HG03354 (cell line): ENCODE data around the gene FOXL2.
"Not testable (repeated sequence)": the region's sequence is repeated elsewhere in the genome, so short reads cannot be mapped to it uniquely, and the experiment has no call there.

ENCODE experiments used
- ATAC-seq: cut with Tn5 transposase; IDR thresholded peaks from one replicate; pipeline ENCODE4 v1.9.1; 2021; ENCODE audit warnings: mild to moderate bottlenecking; ENCODE audit not compliant: unreplicated experiment, poor library complexity, severe bottlenecking

FOXL2 gene

DNA sequence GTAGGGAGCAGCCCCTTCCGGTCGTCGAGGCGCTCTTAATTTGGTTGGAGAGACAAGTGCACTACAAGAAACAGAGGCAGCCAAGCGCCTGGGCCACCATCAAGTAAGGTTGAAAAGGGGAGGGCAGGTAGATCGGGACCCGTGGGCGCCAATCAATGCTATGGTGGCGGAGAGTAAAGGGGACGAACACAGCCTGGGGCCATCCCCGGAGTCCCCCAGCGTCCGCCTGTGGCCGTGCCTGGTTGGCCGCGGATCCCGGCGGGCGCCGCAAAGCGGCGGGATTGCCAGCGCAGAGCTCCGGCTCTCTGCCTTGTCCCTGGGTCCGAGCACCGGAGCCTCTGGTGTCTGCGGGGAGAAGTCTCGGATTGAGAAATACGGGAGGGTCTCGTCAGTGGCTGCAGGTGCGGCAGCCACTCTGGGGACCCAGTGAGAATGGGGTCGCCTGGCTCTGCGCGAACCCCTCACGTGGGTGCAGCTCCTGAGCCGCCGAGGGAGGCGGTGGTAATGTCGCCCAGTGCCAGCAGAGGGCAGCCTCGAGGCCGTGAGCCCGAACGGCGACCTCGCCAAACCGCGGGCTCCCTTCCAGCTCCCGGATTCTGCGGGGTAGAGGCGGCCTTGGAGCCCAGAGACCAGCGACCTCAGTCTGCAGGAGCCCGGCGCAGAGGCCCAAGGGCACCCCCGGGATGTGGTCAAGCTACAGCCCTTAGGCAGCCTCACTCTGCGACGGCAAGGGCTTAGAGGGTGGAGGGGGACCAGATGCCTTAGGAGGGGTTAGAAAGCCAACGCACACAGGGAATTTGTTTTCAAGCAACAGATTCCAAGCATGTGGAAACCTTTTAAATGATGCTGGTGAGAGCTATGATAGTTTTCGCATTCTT is 10.8 kb downstream of the FOXL2 start:
- peak; percentile 79 for ATAC-seq

DNA sequence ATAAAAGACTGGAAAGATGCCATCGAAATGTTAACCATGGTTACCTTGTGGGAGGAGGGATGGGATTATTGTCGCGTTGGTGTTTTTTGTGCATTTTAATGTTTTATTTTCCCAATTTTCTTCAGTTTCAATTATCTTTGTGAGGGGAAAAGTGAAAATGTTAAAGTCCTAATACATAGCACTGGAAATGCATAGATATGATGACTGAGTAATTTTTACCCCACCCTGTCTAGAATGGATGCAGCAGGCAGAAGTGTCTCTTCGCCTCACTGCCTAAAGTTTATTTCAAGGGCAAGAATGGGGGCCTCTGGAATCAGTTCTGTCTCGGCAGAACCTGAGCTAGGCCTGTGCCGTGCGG is 11.5 kb downstream of the FOXL2 start:
- no peak for ATAC-seq

DNA sequence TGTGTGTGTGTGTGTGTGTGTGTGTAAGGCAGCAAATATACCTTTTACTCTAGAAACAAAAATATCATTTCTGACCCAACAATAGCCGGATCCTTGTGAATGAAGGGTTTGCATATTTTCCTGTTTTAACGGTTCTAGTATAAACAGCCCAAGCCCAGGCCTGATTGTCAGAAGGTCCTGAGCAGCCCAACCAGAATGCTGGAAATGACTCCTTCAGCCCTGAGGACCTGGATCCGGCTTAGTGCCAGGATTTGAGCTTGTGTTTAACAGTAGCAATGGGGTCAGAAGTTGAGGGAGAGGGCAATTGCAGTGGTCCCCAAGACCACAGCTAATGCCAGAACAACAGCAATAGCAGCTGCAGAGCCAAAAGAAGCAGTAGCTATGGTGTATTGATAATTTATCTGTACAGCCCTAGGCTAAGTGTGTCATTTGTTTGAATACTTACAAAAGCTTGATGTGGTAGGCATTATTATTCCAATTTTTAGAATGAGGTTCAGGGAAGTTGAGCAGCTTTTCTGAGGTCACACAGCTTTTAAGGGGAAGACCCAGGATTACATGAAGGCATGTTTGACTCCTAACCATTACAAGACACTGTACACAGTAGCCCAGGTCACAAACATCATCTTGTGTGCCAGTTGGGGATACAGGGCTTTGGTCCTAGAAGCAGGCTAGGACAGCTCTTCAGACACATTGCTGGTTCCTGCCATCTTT is 12.8 kb downstream of the FOXL2 start:
- no peak for ATAC-seq

DNA sequence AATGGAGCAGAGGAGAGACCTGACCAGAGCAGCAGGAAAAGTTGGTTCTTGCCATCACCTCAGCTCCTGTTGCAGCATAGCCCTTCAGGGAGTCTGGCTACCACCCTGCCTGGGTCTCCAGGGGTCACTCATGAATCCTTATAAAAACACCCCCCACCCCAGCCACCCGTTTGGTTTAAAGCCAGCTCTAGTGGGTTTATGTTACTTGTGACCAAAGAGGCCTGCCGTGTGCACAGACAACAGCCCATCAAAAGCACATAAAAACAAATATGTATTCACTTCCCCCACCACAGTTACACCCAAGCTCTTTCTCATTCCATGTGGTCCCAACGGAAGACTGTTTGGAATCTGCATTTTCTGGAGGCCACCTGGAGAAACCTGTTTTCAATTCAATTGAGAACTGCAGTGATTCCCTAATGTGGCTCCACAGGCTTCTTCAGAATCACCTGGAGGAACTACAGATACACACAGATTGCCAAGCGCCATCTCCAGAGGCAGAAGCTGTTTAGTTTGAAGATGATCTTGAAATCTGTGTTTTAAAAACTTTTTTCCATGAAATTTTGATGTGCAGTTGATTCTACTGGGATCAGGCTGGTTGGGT is 13.8 kb downstream of the FOXL2 start:
- no peak for ATAC-seq

DNA sequence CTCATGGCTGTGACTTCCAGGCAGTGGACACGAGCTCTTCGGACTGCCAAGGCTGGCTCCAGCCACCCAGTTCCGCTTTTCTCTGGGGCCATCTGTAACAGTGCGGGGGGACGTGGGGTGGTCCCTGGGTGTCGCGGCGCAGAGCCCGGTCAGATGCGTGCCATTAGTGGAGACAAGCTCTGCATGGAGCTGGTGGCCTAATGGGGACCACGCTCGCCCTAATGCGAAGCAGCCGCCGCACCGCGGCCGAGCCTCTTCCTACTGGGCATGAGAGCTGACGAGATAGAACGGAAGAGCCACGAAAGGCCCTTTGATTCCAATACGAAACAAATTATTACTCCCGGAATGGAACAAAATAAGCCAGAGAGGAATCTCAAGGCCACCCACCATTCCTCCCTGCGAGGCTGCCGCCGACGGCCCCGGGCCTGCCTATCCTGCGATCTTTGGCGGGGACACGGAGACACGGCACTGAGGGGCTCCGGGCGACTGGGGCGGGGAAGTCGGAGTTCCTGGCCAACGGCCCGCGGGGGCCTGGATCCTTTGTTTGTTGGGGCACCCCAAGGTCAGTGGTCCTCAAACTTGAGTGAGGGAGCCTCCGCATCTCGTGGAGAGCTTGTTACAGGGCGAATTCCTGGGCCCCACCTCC is 18.1 kb downstream of the FOXL2 start:
- ATAC-seq = no peak

DNA sequence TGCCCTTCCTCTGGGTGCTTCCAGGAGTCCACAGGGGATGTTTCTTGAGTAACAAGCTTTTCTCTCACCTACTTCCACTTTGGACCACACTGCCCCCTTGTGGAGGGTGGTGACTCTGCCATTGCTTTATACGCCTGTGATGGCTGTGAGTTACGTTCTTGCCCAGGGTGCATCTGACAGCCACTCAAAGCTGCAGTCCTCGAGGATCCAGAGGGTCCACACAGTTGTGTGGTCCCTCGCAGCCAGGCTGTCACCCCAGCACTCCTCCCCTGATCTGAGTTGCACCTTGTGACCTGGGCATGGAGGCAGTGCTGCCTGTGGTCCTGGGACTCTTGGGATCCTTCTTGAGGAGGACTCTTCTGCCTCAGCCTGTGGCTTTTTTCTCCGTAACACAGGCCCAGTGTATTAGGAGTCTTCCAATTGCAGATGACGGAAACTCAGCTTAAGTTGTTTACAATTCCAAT is 23.4 kb downstream of the FOXL2 start:
- peak; percentile 89 for ATAC-seq

DNA sequence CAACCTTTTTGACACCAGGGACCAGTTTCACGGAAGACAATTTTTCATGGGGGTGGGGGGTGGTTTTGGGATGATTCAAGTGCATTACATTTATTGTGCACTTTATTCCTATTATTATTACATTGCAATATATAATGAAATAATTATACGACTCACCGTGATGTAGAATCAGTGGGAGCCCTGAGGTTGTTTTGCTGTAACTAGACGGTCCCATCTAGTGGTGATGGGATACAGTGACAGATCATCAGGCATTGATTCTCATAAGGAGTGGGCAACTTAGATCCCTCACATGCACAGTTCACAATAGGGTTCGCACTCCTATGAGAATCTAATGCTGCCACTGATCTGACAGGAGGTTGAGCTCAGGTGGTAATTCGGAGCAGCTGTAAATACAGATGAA is 24.5 kb downstream of the FOXL2 start:
- ATAC-seq = not testable (repeated sequence)

DNA sequence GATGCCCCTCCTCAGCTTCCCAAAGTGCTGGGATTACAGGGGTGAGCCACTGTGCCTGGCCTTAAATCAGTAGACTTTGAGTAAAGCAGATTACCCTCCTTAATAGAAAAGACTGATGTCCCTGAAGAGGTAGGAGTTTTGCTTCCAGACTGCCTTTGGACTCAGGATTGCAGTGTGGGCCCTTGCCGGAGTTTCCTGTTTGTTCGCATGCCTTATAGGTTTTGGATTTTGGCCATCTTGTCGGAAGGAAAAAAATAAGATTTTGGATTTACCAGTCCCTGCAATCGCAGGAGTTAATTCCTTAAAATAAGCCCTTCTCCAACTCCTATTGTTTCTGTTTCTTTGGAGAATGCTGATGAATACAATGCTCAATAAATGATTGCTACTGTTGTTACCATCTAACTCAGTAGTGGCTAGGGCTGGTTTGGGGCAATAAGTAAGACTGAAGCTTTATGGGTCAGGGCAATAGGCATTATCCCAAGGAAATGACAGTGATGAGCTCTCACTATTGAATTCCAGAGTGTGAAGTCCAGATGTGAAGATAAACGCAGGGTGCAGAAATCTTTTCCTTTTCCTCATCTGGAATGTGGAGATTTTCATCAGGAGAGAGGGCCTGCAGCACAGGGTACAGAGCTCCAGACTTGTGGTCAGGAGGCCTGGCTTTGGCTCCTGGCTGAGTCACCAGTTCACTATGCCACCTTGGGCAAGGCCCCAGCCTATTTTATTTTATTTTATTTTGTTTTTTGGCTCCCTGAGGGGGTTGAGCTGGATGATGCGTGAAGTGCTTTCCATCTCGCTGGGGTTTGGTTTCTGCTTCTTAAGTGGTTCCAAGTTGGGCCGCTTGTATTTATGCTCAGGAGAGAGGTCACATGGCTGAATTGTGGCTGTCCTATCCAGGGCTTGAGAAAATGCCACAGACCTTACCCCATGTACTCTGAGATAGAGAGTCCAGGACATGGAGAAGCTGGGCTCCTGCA is 25.3 kb downstream of the FOXL2 start:
- no peak for ATAC-seq

DNA sequence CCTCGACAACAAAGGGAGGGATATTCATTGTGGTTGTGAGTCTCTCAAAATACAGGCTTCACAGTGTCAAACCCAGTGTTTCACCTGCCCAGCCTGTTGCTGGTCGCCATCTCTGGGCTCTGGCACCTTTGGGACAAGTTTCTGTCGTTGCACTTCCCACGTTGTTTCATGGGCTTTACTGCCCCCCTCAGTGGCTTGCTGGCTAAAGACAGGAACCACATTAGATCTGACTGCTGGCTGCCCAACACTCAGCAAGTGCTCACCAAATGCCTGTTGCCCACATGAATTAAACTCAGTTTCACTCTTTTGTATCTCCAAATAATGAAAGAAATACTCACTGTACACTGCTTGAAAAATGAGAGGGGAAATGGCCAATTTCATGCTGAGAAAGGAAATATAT is 27.6 kb downstream of the FOXL2 start:
- no peak for ATAC-seq

DNA sequence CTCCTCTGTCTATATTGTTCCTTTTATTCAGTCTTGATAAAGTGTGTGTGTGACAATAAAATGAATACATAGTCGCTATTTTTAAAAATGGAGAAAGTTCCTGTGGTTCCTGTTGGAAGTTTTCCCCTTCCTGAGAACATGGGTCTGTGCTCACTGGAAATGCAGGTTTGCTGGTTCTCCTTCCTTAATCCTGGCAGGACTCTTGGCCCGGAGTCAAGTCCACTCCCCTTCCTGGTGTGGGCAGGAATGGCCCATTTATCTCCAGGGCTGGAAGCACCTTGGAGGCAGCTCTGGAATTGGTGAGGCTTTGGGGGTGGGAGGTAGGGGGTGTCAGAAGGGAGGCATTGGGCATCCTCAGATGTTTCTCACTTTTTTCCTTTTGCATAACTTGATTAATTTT is 30.1 kb downstream of the FOXL2 start:
- no peak for ATAC-seq

DNA sequence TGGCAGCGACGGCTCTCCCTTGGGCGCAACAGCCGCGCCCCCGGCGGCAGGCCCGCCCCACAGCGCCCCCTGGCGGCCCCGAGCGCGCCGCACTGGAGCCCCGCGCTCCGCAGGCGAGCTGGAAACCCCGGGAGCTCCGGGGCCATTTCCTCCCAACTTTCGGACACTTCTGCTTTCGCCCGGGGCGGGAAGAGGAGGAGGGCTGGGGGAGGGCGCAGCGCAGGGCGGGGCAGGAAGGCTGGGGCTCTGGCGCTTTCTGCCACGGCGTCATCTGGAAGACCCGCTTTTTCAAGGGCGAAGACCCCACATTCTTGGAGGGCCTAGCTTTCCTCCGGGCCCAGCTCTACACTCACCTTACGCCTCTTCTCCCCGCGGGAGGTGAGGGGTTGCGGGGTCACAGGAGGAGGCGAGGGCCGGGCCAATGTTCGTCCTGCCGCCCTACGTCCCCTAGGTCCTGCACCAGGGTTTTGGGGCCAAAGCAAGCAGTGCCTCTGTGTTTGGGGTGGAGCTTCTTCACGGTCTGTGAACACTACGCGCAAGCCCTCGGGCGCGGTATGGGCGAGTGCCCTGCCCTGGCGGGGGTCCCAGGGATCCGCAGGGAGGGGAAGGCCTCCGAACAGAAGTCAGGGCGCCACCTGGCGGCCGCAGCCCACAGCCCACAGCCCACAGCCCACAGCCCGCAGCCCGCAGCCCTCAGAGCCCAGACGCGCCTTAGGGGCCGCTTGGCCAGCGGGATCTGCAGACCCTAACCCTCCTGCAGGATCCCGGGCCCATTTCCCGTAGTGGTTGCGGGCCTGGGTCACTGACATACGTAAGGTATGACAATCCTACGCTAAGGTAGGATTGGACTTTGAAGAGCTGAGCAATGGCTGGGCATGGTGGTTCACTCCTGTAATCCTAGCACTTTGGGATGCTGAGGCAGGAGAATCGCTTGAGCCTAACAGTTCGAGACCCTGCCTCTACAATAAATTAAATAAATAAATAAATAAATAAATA is 31.1 kb downstream of the FOXL2 start:
- peak; percentile 91 for ATAC-seq

DNA sequence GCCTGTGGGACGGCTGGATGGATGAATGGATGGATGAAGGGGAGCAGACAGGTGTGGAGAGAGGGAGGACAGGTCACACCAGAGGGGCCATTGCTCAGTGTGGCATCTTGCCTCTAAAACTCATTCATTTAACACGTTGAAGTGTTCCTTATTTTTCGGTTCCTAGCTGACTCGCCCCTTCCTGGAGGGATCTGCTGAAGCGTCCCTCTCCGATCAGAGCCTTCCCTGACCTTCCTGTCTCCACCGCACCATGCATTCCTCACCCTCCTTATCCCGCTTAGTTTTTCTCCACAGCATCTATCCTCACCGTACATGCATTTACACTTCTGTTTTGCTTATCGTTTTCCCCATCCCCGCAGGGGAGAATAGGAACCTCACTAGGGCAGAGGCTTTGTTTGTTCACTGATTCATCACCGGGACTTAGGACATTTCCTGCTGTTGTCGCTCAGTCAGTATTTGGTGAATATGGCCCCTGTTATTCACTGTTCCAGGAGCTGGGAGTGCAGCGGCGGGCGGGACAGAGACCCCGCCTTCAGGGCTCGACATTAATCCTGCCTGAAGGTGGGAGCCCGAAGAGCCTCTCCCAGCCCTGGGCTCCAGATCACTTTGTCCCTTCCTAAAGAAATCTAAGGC is 32.0 kb downstream of the FOXL2 start:
- peak; percentile 15 for ATAC-seq

DNA sequence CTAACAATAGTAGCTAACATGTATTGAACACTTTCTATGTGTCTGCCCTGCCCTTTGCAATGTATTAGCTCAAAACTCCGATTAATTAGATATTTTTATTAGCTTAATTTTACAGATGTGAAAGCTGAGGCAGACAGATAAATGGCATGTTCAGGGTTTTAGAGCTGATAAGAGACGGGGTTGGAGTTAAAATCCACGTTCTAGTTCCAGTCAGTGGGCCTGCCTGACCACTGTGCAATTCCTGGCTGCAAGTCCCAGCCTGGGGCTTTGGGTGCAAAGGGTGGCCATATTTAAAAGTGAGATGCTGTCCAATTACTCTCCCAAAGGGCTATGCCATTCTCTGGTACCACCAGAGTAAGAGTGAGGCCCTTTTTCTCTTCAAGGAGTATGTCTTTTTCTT is 33.2 kb downstream of the FOXL2 start:
- no peak for ATAC-seq

DNA sequence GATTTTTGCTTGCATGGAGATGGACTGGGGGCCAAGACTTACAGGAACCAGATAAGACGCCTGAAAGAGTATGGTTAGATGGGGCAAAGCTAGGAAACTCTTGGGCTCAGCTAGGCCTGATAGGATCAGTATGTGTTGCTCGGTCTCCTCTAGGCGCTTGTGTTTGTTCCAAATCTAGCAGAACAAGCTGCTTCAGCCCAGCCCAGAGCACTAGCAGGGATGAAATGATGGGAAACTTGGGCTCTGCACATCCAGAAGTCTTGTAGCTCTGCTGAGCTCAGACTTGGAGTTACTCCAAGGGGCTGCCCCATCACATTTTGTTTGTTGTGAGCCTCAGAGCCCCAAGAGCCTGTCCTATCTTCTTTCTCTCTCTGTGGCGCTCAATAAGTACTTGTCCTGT is 34.7 kb downstream of the FOXL2 start:
- no peak for ATAC-seq

DNA sequence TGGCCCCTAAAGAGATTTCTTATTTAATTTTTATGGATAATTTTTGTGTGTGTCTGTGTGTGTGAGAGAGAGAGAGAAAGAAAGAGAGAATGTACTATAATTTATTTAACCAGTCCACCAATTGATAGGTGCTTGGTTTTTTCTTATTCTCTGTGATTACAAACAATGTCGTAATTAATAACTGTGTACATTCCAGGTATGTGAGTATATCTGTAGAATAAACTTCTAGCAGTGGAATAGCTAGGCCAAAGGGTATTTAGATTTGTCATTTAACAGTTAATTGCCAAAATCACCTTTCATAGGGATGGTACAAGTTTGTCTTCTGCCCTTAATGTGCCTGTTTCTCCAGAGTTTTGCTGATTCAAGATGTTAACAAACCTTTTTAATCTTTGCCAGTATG is 35.3 kb downstream of the FOXL2 start:
- no peak for ATAC-seq

DNA sequence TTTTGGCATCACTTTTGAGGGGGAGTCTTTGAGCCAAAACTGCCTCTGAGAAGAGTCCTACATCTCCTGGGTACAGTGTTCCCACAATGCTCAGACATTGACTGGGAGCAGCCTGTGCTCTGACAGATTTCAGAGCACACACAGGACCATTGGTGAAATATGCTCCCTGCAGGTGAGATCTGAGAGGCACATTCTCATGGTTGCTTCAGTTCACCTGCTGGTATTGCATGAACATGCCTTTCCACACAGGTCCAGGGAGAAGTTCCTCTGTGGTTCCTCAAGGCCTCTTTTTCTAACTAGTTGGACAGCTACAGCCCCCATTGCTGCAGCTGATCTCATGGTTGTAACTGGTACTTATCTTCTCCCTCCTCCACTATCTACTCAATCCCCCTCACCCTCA is 37.0 kb downstream of the FOXL2 start:
- ATAC-seq = no peak

DNA sequence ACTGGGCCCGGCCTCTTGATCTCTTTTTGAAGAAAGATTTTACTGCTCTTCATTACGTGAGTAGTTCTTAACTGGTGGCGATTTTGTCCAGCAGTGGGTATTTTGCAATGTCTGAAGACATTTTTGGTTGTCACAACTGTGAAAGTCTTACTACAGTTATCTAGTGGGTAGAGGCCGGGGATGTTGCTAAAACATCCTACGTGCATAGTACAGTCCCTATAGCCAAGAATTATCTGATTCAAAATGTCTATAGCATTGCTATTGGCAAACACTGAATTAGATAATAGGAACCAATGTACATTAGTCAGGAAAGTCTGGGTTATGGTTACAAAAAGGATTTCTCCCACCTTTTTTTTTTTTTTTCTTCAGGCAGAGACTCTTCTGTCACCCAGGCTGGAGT is 38.1 kb downstream of the FOXL2 start:
- no peak for ATAC-seq

DNA sequence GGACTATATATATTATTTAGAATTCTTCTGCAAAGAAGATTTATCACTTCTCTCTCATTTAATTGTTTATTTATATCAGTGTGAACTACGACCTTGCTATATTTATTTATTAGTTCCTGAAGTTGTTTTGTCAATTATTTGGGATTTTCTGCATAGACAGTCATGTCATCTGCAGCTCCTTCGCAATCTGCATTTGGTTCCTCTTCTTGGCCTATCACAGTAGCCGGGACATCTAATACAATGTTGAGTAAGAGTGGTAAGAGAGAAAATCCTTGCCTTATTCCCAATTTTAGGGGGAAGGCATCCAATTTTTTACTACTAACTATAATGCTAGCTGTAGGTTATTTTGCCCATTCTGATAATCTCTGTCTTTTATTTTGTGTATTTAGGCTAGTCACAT is 39.4 kb downstream of the FOXL2 start:
- ATAC-seq = no peak
